ENCODE data around the gene XNDC1N.
A peak's percentile ranks its signal among the peaks of the same experiment; 100 is the strongest.
"Not testable (repeated sequence)": the region's sequence is repeated elsewhere in the genome, so short reads cannot be mapped to it uniquely, and the experiment has no call there.

The XNDC1N gene

GRCh38 chr11:71933141-71933933 lies 4.9 kb upstream of the XNDC1N start:
- DNase-seq (ENCODE audit: low read depth), result no peak

- no peak for DNase-seq (ENCODE audit: low read depth)
Observed at GRCh38 chr11:71931245-71931602, 2.8 kb upstream of the XNDC1N start.

- no peak for DNase-seq (ENCODE audit: low read depth)
Observed at GRCh38 chr11:71930556-71931244, 2.3 kb upstream of the XNDC1N start.

- DNase-seq (ENCODE audit: low read depth), result no peak
Observed at GRCh38 chr11:71929491-71929890, 1.1 kb upstream of the XNDC1N start.

- DNase-seq (ENCODE audit: low read depth), result peak; percentile 95
Observed at GRCh38 chr11:71928737-71929443, 496 bp upstream of the XNDC1N start, which contains the start of gene RNF121. TSS of gene RNF121 (plus strand) at chr11:71929046. CDS start at chr11:71929062, 16 bp downstream.

GRCh38 chr11:71917646-71918140 lies 10.7 kb downstream of the XNDC1N start:
- DNase-seq (ENCODE audit: low read depth), result peak; percentile 37

GRCh38 chr11:71914617-71915189 lies 13.7 kb downstream of the XNDC1N start:
- DNase-seq (ENCODE audit: low read depth), result no peak

GRCh38 chr11:71913756-71914526 lies 14.5 kb downstream of the XNDC1N start:
- peak; percentile 80 for DNase-seq (ENCODE audit: low read depth)

GRCh38 chr11:71911986-71912340 lies 16.4 kb downstream of the XNDC1N start:
- DNase-seq (ENCODE audit: low read depth), result not testable (repeated sequence)

- peak; percentile 7 for DNase-seq (ENCODE audit: low read depth)
Observed at GRCh38 chr11:71911321-71911985, 16.9 kb downstream of the XNDC1N start.

- not testable (repeated sequence) for DNase-seq (ENCODE audit: low read depth)
Observed at GRCh38 chr11:71910775-71911174, 17.6 kb downstream of the XNDC1N start.

GRCh38 chr11:71908218-71908617 lies 20.2 kb downstream of the XNDC1N start:
- DNase-seq (ENCODE audit: low read depth), result no peak

GRCh38 chr11:71901137-71901536 lies 27.3 kb downstream of the XNDC1N start:
- peak; percentile 92 for DNase-seq (ENCODE audit: low read depth)

- no peak for DNase-seq (ENCODE audit: low read depth)
Observed at GRCh38 chr11:71895961-71896360, 32.4 kb downstream of the XNDC1N start.

GRCh38 chr11:71889181-71889872 lies 39.1 kb downstream of the XNDC1N start:
- DNase-seq (ENCODE audit: low read depth), result not testable (repeated sequence)

GRCh38 chr11:71888335-71889010 lies 39.9 kb downstream of the XNDC1N start:
- DNase-seq (ENCODE audit: low read depth), result not testable (repeated sequence)

- DNase-seq (ENCODE audit: low read depth), result not testable (repeated sequence)
Observed at GRCh38 chr11:71885806-71886205, 42.6 kb downstream of the XNDC1N start.

Measured in EH (cell line).